HT-29 (cell line): ENCODE measurements around the gene SSTR5. TPM values are rescaled to one million over a fixed set of nuclear protein-coding genes. Genes with fewer than 3 reads are reported as not detected.
"Not testable (repeated sequence)": the region's sequence is repeated elsewhere in the genome, so short reads cannot be mapped to it uniquely, and the experiment has no call there.

Experiments used
- DNase-seq: peaks from one replicate; pipeline ENCODE4 v3.0.0-alpha.2; 2015; ENCODE audit warnings: low spot score
- total RNA-seq: library from RNA; depleted of rRNA; stranded (reverse); fragments of >200 nt; shearing (Covaris generic); gene quantifications from 2 replicates; pipeline ENCODE4 v1.2.3, GENCODE V29; 2014; rRNA removed

Gene SSTR5
- total RNA-seq: 1.6 and 5.1 TPM in 2 replicates

DNA sequence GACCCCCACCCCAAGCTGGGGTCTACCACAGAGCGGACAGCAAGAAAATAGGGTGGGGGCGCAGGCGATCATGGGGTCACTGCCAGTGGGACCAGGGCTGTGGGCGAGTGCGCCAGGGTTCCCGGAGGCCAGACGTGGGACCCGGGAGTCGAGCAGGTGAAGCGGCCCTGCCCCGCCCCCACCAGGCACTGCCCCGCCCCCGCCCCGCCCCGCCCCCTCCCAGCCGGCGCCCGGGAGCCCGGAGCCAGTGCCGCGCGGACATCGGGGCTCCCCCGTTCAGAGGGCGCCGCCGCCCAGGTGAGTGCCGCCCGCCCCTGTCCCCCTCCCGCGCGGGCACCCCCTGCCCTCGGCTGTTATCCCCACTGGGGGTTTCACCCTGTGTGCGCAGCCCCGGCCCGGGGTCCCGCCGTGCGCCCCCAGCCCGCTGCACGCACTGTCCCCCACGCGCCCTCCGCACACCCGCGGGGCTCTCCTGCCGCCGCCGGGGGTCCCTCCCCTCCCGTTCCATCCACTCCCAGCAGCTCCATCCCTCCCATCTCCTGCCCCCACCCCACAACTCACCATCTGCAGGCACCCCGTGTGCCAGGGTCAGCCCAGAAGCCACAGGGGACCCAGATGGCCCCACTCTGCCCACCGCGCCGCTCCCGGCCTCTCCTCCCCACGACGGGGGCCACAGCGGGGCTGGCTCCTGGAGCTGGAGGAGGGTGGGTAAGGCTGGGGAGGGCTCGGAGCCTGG, at the start of gene SSTR5:
TSS of gene SSTR5 (plus strand) at position 222 of the 736 bp plus-strand sequence. CDS start 6,122 bp downstream, outside the sequence.
- DNase-seq: no peak

DNA sequence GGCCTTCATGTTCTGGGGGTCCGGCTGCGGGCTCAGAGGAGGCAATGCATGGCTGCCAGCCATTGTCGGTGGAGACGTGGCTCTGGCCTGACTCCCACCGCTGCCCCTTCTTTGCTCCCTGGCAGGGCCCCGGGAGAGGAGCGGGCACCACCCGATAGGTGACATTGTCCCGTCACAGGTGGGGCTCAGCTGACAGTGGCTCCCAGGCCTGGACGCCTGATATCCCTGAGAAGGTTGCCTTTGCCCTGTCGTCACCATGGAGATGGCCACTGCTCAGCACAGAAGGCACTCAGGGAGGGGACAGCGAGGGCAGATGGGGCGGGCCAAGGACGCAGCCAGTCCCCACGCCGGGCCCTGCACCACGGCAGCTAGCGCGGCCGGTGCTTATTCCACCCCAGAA, 48.4 kb upstream of the SSTR5 start:
- no peak for DNase-seq

DNA sequence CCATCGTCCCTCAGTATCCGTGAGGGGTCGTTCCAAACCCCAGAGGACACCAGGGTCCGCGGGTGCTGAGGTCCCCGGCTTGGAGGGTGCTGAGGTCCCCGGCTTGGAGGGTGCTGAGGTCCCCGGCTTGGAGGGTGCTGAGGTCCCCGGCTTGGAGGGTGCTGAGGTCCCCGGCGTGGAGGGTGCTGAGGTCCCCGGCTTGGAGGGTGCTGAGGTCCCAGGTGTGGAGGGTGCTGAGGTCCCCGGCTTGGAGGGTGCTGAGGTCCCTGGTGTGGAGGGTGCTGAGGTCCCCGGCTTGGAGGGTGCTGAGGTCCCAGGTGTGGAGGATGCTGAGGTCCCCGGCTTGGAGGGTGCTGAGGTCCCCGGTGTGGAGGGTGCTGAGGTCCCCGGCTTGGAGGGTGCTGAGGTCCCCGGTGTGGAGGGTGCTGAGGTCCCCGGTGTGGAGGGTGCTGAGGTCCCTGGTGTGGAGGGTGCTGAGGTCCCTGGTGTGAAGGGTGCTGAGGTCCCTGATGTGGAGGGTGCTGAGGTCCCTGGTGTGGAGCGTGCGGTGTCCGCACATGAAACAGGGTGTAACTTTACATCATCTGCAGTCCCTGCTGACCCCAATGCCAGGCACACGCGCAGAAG, 47.3 kb upstream of the SSTR5 start:
- not testable (repeated sequence) for DNase-seq

GRCh38 chr16:1026057-1026783, 46.3 kb upstream of the SSTR5 start:
- no peak for DNase-seq

- DNase-seq: no peak
Observed at GRCh38 chr16:1026784-1027500, 45.6 kb upstream of the SSTR5 start.

DNA sequence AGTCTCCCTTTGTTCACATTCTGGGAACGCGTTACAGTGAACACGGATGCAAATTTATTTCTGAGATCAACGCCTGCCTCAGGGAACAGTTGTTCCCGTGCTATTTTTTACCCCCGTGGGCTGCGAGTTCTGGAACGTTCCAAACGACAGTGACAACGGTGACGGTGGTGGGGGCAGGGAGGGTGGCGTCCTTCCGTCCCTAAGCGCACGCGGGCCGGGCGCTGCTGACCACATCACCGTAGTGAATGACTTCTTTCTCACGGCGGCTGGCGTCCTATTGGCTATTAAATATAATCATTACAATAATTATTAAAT, 45.1 kb upstream of the SSTR5 start:
- no peak for DNase-seq

GRCh38 chr16:1028056-1028455, 44.5 kb upstream of the SSTR5 start:
- DNase-seq: no peak

GRCh38 chr16:1028524-1029258, 43.9 kb upstream of the SSTR5 start:
- DNase-seq: no peak

- DNase-seq: no peak
Observed at GRCh38 chr16:1029259-1029545, 43.3 kb upstream of the SSTR5 start.

DNA sequence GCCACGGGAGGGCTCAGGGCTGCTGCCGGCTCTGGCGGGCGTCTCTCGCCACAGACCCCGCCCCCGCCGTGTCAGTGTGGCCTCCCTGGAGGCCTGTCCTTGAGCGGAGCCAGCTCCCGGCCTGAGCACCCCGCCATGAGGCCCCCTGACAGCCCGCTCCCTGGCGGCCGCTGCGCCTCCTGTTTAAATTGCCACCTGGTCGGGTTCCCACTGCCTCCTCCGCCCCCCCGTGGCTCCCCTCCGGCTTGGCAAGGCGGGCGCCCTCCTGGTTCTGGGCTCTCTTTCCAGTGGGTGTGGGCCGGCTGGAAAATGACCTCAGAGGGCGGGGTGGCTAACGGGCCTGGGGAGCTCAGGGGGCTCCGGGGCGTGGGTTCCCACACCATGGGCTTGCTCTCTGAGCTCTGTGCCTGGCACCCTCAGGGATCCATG, 42.1 kb upstream of the SSTR5 start:
- DNase-seq: no peak

DNA sequence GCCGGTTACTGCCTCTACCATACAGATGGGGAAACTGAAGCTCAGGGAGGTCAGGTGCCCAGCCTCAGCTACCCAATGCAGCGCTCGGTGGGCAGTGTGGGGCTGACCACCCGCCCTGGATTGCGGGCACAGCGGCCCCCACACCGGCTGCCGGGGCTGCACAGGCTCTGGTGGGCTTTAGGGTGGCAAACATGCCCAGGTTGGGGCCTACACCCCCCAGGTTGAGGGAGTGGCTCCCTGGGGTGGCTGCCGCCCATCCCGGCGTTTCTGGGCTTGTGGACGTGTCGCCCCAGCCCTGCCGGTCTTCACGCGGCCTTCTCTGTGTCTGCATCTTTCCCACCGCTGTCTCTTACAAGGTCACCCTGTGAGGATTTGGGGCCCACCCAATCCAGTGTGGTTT, 40.9 kb upstream of the SSTR5 start:
- no peak for DNase-seq

GRCh38 chr16:1032607-1033006, 39.9 kb upstream of the SSTR5 start:
- DNase-seq: no peak

DNA sequence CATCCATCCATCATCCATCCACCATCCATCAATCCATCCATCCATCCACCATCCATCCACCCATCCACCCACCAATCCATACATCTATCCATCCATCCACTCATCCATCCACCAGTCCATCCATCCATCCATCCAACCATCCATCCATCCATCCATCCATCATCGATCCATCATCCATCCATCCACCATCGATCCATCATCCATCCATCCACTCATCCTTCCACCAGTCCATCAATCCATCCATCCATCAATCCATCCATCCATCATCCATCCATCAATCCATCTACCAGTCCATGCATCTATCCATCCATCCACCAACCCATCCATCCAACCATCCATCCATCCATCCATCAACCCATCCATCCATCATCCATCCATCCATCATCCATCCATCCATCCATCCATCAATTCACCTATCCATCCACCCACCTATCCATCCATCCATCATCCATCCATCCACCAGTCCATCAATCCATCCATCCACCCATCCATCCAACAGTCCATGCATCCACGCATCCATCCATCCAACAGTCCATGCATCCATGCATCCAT, 39.3 kb upstream of the SSTR5 start:
- DNase-seq: no peak

- no peak for DNase-seq
Observed at GRCh38 chr16:1034230-1035065, 38.1 kb upstream of the SSTR5 start.

DNA sequence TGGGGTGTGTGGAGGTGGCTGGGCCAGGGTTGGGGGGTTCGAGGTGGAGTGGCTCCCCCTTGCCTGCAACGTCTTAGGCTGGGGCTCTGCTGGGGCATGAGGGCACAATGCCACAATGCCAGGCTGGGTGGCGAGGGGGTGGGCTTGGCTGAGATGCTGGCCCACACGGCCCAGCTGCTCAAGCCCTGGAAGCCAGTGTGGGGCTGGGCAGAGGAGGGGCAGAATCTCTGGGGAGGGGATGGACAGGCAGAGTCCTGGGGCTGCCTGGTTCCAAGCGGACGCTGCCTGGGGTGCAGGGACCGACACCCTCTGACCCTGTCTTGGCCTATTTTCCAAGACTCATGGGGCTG, 37.5 kb upstream of the SSTR5 start:
- DNase-seq: no peak

DNA sequence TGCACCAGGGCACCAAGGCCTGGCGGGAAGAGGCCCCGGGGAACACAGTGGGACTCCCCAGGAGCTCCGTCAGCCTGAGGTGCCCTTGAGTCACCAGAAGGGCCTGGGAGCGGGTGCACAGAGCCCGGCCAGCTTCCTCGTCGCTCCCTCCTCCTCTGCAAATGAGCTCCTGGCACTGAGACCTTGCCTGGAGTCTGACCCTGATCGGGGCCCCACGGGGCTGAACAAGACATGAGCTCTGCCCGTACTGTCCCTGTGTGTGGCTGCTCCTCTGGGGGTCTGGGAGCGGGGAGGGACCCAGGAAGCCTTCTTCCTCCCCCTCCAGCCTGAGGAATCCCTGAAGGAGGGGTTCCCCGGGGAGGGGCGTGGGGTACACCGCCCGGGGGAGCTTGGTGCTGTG, 36.4 kb upstream of the SSTR5 start:
- DNase-seq: no peak

- no peak for DNase-seq
Observed at GRCh38 chr16:1036726-1037393, 35.7 kb upstream of the SSTR5 start.

DNA sequence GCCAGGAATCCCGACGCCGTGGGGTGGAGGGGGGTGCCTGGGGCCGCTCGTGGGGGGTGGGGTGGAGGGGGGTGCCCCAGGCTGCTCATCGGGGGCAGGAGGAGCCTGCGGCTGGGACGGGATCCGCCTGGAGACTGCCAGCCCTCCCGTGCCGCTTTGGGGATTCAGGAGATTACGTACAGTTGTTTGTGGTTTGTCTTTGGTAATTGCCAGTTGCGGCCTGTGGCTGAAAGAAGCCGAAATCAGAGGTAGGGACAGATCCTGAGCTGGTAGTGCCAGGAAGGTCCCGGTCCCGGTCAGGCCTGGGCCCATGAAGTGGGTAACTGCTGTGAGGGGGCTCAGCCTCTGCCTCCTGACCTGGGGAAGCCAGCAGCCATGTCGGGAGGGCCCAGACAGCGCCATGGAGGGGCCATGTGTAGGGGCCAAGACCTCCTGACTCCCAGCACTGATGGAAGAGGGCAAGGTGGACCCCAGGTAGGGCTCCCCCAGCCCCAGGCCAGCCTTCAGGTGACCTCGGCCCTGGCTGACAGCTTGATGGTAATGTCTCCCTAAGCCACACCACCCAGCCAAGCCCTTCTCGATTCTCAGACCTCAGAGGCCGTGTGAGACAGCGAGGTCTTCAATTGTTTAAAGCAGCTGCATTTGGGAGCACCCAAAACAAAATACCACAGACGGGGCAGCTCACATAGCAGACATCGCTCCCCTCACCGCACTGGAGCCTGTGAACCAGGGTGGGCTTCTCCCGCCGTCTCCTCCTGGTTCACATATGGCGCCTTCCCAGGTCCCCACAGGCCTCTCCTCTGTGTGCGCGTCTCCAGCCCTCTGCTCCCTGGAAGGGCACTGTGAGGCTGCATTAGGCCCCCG, 34.9 kb upstream of the SSTR5 start:
- no peak for DNase-seq

DNA sequence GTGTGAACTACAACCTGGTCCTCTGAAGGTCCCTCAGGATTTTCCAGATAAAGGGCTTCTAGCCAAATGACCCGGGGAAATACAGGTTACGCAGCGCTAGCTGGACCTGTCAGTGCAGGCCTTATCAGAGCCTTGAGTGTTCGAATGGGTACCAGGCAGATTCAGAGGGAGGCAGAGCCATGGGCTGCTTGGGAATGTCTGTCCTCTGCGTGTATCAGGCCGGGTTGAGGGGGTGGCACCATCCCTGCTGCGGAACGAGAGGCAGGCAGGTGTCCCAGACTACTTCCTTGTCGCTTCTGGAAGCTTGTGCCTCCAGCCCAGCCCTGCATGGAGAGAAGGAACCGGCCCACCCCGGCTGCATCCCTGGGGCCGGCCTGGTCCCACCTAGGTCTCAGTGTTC, 33.6 kb upstream of the SSTR5 start:
- no peak for DNase-seq
